Activated naive CD4-positive, alpha-beta T cell treated with anti-CD3 and anti-CD28 coated beads for 36 hours (primary cell): ENCODE results near the gene PDIA6. TPM values are rescaled to one million over a fixed set of nuclear protein-coding genes. Genes with fewer than 3 reads are reported as not detected.

ENCODE experiments used
- CTCF ChIA-PET: fragments of 350-600 bp; sonication (Branson Sonifier 250); formaldehyde crosslinking; loops from one replicate; lab custom pipeline; 2021; ENCODE audit warnings: antibody characterized with exemption; lab: Charles Lee
- DNase-seq: peaks from one replicate; pipeline ENCODE4 v3.0.0-alpha.2; 2020
- H3K27ac Mint-ChIP-seq: one replicate; pipeline ENCODE4 v1.8.0; 2021; ENCODE audit warnings: mild to moderate bottlenecking, mixed read lengths
- H3K27me3 Mint-ChIP-seq: one replicate; pipeline ENCODE4 v1.8.0; 2021; ENCODE audit warnings: low read depth, mixed read lengths
- H3K36me3 Mint-ChIP-seq: one replicate; pipeline ENCODE4 v1.8.0; 2021; ENCODE audit warnings: low read depth, mixed read lengths
- H3K4me1 Mint-ChIP-seq: one replicate; pipeline ENCODE4 v1.8.0; 2021; ENCODE audit warnings: low read depth, mixed read lengths
- H3K4me3 Mint-ChIP-seq: one replicate; pipeline ENCODE4 v1.8.0; 2021; ENCODE audit warnings: mild to moderate bottlenecking, moderate library complexity, mixed read lengths
- H3K9me3 Mint-ChIP-seq: one replicate; pipeline ENCODE4 v1.8.0; 2021; ENCODE audit warnings: mixed read lengths
- intact Hi-C: fragments of 100-400 bp; cut with micrococcal nuclease; formaldehyde crosslinking; loops from one replicate; pipeline ENCODE4 v1.15.1; 2023
- total RNA-seq, 2 experiments: library from RNA; stranded (reverse); gene quantifications; one replicate each; pipeline ENCODE4 v1.2.3, GENCODE V29; 2021

PDIA6 gene
- total RNA-seq, 2 experiments from 2014 or later, result 103 to 106 TPM

DNA sequence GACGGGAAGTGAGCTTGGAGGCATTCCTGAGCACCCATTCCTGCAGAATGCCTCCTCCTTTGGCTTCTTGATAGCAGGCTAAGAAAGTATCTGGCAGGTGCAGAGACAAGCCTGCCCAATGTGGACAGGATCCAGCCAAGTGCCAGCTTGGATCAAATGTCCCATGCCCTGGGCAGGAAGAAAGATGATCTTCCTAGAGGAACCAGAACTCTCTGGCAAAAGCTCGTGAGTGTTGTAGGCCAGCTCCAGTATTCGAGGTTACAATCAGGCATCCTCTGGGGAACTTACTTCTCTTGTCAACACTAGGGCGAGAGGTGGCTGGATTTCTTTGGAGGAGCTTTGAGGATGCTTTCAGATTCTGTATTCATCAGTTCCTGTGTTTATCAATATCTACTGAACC is 29.9 kb upstream of the PDIA6 start:
- Mint-ChIP-seq H3K27ac (no peak overlapping the region), H3K9me3 (peaks cover 24% of the 10 kb centered on the region), H3K36me3 (peaks cover 2% of the 10 kb centered on the region), H3K4me1 (no peaks in the 10 kb centered on the region), H3K27me3 (peaks cover 3% of the 10 kb centered on the region), H3K4me3 (no peak overlapping the region)
- no peak for DNase-seq
- intact Hi-C loops, result no loop called here
- CTCF ChIA-PET, result interaction anchor here (0.7 to 2.9 kb wide), 4 partner anchors 10 to 289 kb away, joined by 3 to 11 read pairs (median 6); a partner anchor contains a TSS

GRCh38 chr2:10841547-10842219 is 29.1 kb upstream of the PDIA6 start:
- H3K36me3 Mint-ChIP-seq, result peaks cover 2% of the 10 kb centered on the region
- no peak overlapping the region for H3K27ac Mint-ChIP-seq
- H3K9me3 Mint-ChIP-seq, result peaks cover 24% of the 10 kb centered on the region
- H3K4me1 Mint-ChIP-seq, result no peaks in the 10 kb centered on the region
- intact Hi-C loops, result no loop called here
- H3K27me3 Mint-ChIP-seq, result peaks cover 3% of the 10 kb centered on the region
- CTCF ChIA-PET, result interaction anchor here (0.7 to 2.9 kb wide), 5 partner anchors 9 to 290 kb away, joined by 3 to 11 read pairs (median 5); a partner anchor contains a TSS
- no peak overlapping the region for H3K4me3 Mint-ChIP-seq
- no peak for DNase-seq

- peaks cover 3% of the 10 kb centered on the region for H3K27me3 Mint-ChIP-seq
- CTCF ChIA-PET, result no interaction called here
These were observed 27.2 kb upstream of the PDIA6 start for GRCh38 chr2:10839813-10840212.

DNA sequence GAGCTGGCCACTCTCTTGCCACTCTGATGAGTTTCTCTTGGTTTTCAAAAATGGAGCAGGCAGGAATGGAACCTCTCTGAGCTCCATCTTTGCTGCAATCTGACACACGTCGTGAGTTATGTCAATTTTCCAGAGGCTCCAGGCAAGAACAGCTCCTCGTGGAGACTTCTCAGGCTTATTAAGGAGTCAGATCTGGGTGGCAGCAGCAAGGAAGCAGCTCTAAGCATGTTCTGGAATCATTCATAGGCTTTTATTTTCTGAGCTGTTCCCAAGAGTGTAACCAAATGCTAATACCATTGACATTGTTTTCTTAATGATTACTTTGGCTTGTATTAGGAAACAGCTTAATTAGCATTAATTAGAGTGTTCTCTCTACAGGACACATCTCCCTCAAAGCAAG is 26.1 kb upstream of the PDIA6 start:
- intact Hi-C loops, result loop anchor here (10.0 kb wide), 1 partner anchor 186 kb away; no protein-coding TSS in a partner anchor
- H3K4me3 Mint-ChIP-seq, result no peak overlapping the region
- peaks cover 3% of the 10 kb centered on the region for H3K27me3 Mint-ChIP-seq
- H3K36me3 Mint-ChIP-seq, result peaks cover 2% of the 10 kb centered on the region
- no peak for DNase-seq
- CTCF ChIA-PET, result interaction anchor here (0.6 to 1.2 kb wide), 4 partner anchors 17 to 1128 kb away, joined by 3 read pairs; no protein-coding TSS in a partner anchor
- H3K9me3 Mint-ChIP-seq, result peaks cover 24% of the 10 kb centered on the region
- H3K4me1 Mint-ChIP-seq, result no peaks in the 10 kb centered on the region
- H3K27ac Mint-ChIP-seq, result no peak overlapping the region

More at GRCh38 chr2:10839813-10840212, 27.2 kb upstream of the PDIA6 start:
- intact Hi-C loops, result loop anchor here (10.0 kb wide), 1 partner anchor 185 kb away; no protein-coding TSS in a partner anchor
- DNase-seq, result no peak
- no peaks in the 10 kb centered on the region for H3K4me1 Mint-ChIP-seq
- no peak overlapping the region for H3K27ac Mint-ChIP-seq
- no peak overlapping the region for H3K4me3 Mint-ChIP-seq
- peaks cover 24% of the 10 kb centered on the region for H3K9me3 Mint-ChIP-seq
- H3K36me3 Mint-ChIP-seq, result peaks cover 2% of the 10 kb centered on the region

GRCh38 chr2:10837298-10838266 is 25.0 kb upstream of the PDIA6 start:
- H3K27ac Mint-ChIP-seq, result no peak overlapping the region
- no peak overlapping the region for H3K4me3 Mint-ChIP-seq
- CTCF ChIA-PET, result interaction anchor here (0.6 to 1.3 kb wide), 5 partner anchors 14 to 291 kb away, joined by 3 read pairs; partner anchors contain the start of gene KCNF1
- intact Hi-C loops, result loop anchor here (10.0 kb wide), 1 partner anchor 187 kb away; no protein-coding TSS in a partner anchor
- peaks cover under 1% of the 10 kb centered on the region for H3K4me1 Mint-ChIP-seq
- H3K36me3 Mint-ChIP-seq, result peaks cover 2% of the 10 kb centered on the region
- DNase-seq, result no peak
- H3K27me3 Mint-ChIP-seq, result peaks cover 3% of the 10 kb centered on the region
- peaks cover 24% of the 10 kb centered on the region for H3K9me3 Mint-ChIP-seq

DNA sequence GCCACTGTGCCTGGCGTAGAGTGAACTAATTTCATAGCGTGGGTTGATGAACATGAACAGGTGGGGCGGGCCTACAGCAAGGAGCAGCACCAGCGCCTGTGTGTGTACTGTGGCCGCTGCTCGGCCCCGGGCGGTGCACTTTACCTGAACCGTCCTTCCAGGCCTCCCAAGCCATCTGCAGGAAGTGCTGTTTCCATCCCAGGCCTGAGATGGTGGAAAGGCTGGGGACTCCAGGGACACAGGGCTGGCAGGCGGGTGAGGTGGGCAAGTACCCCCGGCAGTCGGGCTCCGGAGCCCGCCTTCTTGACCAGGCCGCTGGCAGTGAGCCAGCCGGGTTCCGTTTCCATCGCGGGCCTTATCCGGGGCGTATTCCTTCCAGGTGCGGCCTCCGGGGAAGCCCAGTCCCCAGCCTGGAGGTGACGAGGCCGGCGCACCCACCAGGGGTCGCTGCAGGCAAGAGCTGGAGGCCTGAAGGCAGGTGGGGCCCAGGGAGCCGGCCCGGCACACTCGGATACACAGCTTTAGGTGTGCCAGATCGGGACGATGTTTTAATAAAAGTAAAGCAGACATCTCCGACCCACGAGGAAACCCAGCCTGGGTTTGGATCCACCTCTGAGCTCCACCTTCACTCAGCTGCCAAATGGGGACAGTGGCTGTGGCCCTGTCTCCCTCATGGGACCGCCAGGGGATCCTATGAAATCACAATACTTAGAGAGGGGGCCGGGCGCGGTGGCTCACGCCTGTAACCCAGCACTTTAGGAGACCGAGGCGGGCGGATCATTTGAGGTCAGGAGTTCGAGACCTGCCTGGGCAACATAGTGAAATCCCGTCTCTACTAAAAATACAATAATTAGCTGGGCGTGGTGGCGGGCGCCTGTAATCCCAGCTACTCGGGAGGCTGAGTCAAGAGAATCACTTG is 22.7 kb upstream of the PDIA6 start:
- Mint-ChIP-seq H3K9me3 (peaks cover 5% of the 10 kb centered on the region), H3K36me3 (no peaks in the 10 kb centered on the region), H3K4me1 (peaks cover 3% of the 10 kb centered on the region), H3K27ac (no peak overlapping the region), H3K4me3 (no peak overlapping the region), H3K27me3 (no peaks in the 10 kb centered on the region)
- peak; percentile 90 for DNase-seq
- CTCF ChIA-PET, result interaction anchor here (0.6 to 7.1 kb wide), 20 partner anchors 12 to 747 kb away, joined by 3 to 93 read pairs (median 4); a partner anchor contains a TSS
- intact Hi-C loops, result loop anchor here (1.0 to 10.0 kb wide), 5 partner anchors 29 to 295 kb away; no protein-coding TSS in a partner anchor

GRCh38 chr2:10834068-10834655 is 21.6 kb upstream of the PDIA6 start:
- Mint-ChIP-seq H3K9me3 (no peaks in the 10 kb centered on the region), H3K27ac (no peak overlapping the region), H3K4me3 (no peak overlapping the region), H3K27me3 (no peaks in the 10 kb centered on the region), H3K36me3 (no peaks in the 10 kb centered on the region), H3K4me1 (peaks cover 3% of the 10 kb centered on the region)
- intact Hi-C loops, result loop anchor here (2.0 to 10.0 kb wide), 5 partner anchors 31 to 633 kb away; partner anchors contain the start of genes E2F6 and KCNF1
- no peak for DNase-seq
- CTCF ChIA-PET, result interaction anchor here (0.9 to 7.1 kb wide), 5 partner anchors 11 to 296 kb away, joined by 3 to 93 read pairs (median 24); partner anchors contain the start of gene PDIA6

DNA sequence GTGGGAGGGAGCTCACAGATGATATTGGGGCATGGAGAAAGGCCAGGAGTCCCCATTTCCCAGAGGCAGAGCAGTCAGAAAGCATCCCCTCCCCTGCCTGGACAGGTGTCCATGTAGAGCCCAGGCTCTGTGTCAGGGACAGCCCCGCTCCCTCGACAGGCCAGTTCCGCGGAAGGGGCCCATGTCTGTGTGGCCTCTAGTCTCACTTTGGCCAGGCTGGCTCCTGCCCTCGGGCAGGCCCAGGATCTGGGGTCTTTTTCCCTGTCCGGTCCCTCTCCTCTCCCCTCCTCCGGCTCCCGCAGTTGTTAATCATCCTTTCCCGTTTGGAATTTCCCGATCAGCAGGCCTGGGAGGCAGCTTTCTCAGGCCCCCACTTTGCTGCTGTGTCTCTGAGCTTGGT is 20.4 kb upstream of the PDIA6 start:
- Mint-ChIP-seq H3K9me3 (no peaks in the 10 kb centered on the region), H3K4me3 (no peak overlapping the region), H3K27ac (no peak overlapping the region), H3K36me3 (no peaks in the 10 kb centered on the region), H3K27me3 (no peaks in the 10 kb centered on the region), H3K4me1 (peaks cover 3% of the 10 kb centered on the region)
- CTCF ChIA-PET, result interaction anchor here (0.6 to 7.1 kb wide), 32 partner anchors 9 to 751 kb away, joined by 3 to 93 read pairs (median 4); partner anchors contain the start of genes KCNF1 and PDIA6
- intact Hi-C loops, result loop anchor here (5.0 to 10.0 kb wide), 4 partner anchors 79 to 634 kb away; partner anchors contain the start of genes E2F6 and KCNF1
- no peak for DNase-seq

GRCh38 chr2:10832203-10832936 is 19.8 kb upstream of the PDIA6 start:
- Mint-ChIP-seq H3K36me3 (no peaks in the 10 kb centered on the region), H3K4me1 (peaks cover 3% of the 10 kb centered on the region), H3K4me3 (no peak overlapping the region), H3K9me3 (no peaks in the 10 kb centered on the region), H3K27me3 (no peaks in the 10 kb centered on the region), H3K27ac (no peak overlapping the region)
- CTCF ChIA-PET, result interaction anchor here (0.6 to 7.1 kb wide), 34 partner anchors 9 to 752 kb away, joined by 3 to 93 read pairs (median 4); partner anchors contain the start of genes KCNF1 and PDIA6
- intact Hi-C loops, result loop anchor here (1.0 to 10.0 kb wide), 6 partner anchors 45 to 752 kb away; partner anchors contain the start of genes E2F6 and KCNF1
- peak; percentile 90 for DNase-seq

DNA sequence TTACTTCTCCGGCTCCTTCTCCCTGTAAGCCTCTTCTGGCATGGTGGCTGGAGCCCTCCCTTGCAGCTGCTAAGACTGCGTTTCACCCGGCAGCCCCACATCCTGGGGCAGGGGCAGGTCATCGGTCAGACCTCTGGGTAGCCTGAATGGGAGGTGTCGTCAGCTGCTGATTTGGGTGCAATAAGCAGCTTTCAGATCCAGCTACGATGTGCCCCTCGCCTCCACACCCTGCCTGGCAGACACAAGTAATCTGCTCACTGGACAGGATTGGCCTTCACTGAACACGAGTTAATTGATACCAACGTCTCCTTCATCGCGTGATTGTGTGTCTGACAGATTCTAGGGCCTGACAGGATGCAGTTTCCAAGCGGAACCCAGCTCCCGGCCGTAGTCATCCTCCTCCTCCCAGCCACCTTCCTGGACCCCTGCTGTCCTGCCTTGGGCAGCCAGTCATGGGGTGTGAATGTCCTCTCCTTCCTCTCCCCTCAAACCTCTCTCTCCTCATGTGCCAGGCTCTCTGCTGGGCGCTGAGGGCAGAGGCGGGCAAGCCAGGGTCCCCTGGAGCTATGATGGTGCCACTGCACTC is 18.9 kb upstream of the PDIA6 start:
- no peak for DNase-seq
- intact Hi-C loops, result loop anchor here (5.0 to 10.0 kb wide), 4 partner anchors 81 to 636 kb away; partner anchors contain the start of genes E2F6 and KCNF1
- Mint-ChIP-seq H3K27me3 (peaks cover 2% of the 10 kb centered on the region), H3K4me1 (peaks cover 3% of the 10 kb centered on the region), H3K27ac (no peak overlapping the region), H3K4me3 (no peak overlapping the region), H3K9me3 (no peaks in the 10 kb centered on the region), H3K36me3 (no peaks in the 10 kb centered on the region)
- CTCF ChIA-PET, result interaction anchor here (0.6 to 7.1 kb wide), 14 partner anchors 8 to 749 kb away, joined by 3 to 93 read pairs (median 6); a partner anchor contains a TSS
